ENCODE measurements around the gene LRBA. TPM values are rescaled to one million over a fixed set of nuclear protein-coding genes. Genes with fewer than 3 reads are reported as not detected.
A peak's percentile ranks its signal among the peaks of the same experiment; 100 is the strongest.

LRBA gene
- total and polyA plus RNA-seq, 5 donors from 2014 or later = 23.0 to 95.3 (median 25.4) TPM

DNA sequence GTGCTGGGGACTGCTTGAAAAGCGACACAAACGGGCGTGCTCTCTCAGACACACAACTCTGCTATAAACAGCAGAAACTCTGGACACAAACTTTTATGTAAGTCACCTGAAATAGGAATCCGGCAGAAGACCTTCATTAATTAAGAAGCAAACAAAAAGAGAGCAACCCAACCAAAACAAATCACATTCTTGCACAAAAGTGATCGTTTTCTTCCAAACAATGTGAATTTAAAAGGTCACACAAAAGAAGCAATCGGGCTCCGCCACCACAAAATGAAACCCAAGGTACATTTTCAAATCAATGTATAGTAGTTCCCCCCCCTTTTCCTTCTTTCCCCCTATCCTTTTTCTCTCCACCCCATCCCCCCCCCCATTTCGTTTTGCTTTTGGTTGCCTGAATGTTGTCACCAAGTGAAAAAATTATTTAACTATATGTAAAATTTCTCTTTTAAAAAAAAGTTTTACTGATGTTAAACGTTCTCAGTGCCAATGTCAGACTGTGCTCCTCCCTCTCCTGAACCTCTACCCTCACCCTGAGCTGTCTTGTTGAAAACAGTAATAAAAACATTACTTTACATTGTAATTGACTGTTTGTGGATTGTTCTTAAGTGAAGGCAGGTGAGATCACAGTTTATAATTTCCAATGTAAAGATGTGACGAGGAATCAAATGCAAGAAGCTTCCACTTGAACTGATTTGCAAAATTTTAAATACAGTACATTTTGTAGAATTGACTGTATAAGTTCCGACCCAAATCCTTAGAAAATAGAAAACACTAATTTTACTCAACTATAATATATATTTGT, 430.8 kb downstream of the LRBA start:
- no peak for DNase-seq
- H3K4me1 Mint-ChIP-seq = peaks cover 0 to 4% (median under 1%) of the 10 kb centered on the region in 4 donors
- H3K27ac Mint-ChIP-seq = no peak overlapping the region
- Histone ChIP-seq H3K4me3 (ENCODE audit: low read depth, low read length) (no peak overlapping the region), H3K36me3 (ENCODE audit: control insufficient read depth, insufficient read depth, low read length) (peaks cover 59% of the 10 kb centered on the region), H3K4me1 (ENCODE audit: control insufficient read depth, insufficient read depth, low read length, poor library complexity, severe bottlenecking) (no peaks in the 10 kb centered on the region), H3K9me3 (ENCODE audit: control insufficient read depth in 2 of 2, low read length in 2 of 2) (no peaks in the 10 kb centered on the region), H3K27me3 (ENCODE audit: control insufficient read depth, insufficient read depth, low read length) (no peaks in the 10 kb centered on the region), H3K27ac (ENCODE audit: insufficient read depth, low read length, poor library complexity, severe bottlenecking) (no peak overlapping the region)
- no peaks in the 10 kb centered on the region for H3K27me3 Mint-ChIP-seq
- H3K4me3 Mint-ChIP-seq = no peak overlapping the region
- peaks cover 49% of the 10 kb centered on the region for H3K36me3 Mint-ChIP-seq
- no peaks in the 10 kb centered on the region for H3K9me3 Mint-ChIP-seq
- no peak for ATAC-seq (ENCODE audit: low read depth in 2 of 2)

DNA sequence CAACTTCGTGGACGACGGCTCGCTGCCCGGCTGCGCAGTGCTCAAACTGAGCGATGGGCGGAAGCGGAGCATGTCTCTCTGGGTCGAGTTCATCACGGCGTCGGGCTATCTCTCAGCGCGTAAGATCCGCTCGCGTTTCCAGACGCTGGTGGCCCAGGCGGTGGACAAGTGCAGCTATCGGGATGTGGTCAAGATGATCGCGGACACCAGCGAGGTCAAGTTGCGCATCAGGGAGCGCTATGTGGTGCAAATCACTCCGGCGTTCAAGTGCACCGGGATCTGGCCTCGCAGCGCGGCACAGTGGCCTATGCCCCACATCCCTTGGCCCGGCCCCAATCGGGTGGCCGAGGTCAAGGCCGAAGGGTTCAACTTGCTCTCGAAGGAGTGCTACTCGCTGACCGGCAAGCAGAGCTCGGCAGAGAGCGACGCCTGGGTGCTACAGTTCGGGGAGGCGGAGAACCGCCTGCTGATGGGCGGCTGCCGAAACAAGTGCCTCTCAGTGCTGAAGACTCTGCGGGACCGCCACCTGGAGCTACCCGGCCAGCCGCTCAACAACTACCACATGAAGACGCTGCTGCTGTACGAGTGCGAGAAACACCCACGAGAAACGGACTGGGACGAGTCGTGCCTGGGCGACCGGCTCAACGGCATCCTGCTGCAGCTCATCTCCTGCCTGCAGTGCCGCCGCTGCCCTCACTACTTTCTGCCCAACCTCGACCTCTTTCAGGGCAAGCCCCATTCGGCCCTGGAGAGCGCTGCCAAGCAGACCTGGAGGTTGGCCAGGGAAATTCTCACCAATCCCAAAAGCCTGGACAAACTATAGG, 431.6 kb downstream of the LRBA start:
- Mint-ChIP-seq H3K27ac (no peak overlapping the region), H3K4me1 (peaks cover 0 to 9% (median 4%) of the 10 kb centered on the region in 4 donors), H3K9me3 (peaks cover 0 to 2% (median 0%) of the 10 kb centered on the region in 7 donors), H3K4me3 (no peak overlapping the region), H3K36me3 (peaks cover 57% of the 10 kb centered on the region), H3K27me3 (no peaks in the 10 kb centered on the region)
- Histone ChIP-seq H3K36me3 (ENCODE audit: control insufficient read depth, insufficient read depth, low read length) (peaks cover 52% of the 10 kb centered on the region), H3K27ac (ENCODE audit: insufficient read depth, low read length, poor library complexity, severe bottlenecking) (no peak overlapping the region), H3K4me1 (ENCODE audit: control insufficient read depth, insufficient read depth, low read length, poor library complexity, severe bottlenecking) (no peaks in the 10 kb centered on the region), H3K9me3 (ENCODE audit: control insufficient read depth in 2 of 2, low read length in 2 of 2) (no peaks in the 10 kb centered on the region), H3K4me3 (ENCODE audit: low read depth, low read length) (no peak overlapping the region), H3K27me3 (ENCODE audit: control insufficient read depth, insufficient read depth, low read length) (no peaks in the 10 kb centered on the region)
- ATAC-seq (ENCODE audit: low read depth in 2 of 2) (no peak), DNase-seq (no peak)

DNA sequence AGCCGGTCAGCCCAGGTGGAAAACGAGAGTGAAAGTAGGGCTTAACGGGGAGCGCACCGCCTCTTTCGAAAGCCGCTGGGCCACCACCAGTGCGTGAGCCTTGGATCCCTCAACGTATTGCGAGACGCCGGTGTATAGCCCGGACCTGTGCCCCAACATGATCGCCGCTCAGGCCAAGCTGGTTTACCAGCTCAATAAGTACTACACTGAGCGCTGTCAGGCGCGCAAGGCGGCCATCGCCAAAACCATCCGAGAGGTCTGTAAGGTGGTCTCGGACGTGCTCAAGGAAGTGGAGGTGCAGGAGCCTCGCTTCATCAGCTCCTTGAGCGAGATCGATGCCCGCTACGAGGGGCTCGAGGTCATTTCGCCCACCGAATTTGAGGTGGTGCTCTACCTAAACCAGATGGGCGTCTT, 432.2 kb downstream of the LRBA start:
- Mint-ChIP-seq H3K4me1 (peaks cover 0 to 9% (median 4%) of the 10 kb centered on the region in 4 donors), H3K9me3 (peaks cover 0 to 2% (median 0%) of the 10 kb centered on the region in 7 donors), H3K27me3 (no peaks in the 10 kb centered on the region), H3K36me3 (peaks cover 52% of the 10 kb centered on the region), H3K4me3 (no peak overlapping the region), H3K27ac (no peak overlapping the region)
- ATAC-seq (ENCODE audit: low read depth in 2 of 2) (no peak), DNase-seq (no peak)
- peaks cover 47% of the 10 kb centered on the region for H3K36me3 ChIP-seq (ENCODE audit: control insufficient read depth, insufficient read depth, low read length)
- H3K9me3 ChIP-seq (ENCODE audit: control insufficient read depth in 2 of 2, low read length in 2 of 2) = no peaks in the 10 kb centered on the region
- H3K27ac ChIP-seq (ENCODE audit: insufficient read depth, low read length, poor library complexity, severe bottlenecking) = no peak overlapping the region
- no peaks in the 10 kb centered on the region for H3K27me3 ChIP-seq (ENCODE audit: control insufficient read depth, insufficient read depth, low read length)
- H3K4me1 ChIP-seq (ENCODE audit: control insufficient read depth, insufficient read depth, low read length, poor library complexity, severe bottlenecking) = no peaks in the 10 kb centered on the region
- no peak overlapping the region for H3K4me3 ChIP-seq (ENCODE audit: low read depth, low read length)

DNA sequence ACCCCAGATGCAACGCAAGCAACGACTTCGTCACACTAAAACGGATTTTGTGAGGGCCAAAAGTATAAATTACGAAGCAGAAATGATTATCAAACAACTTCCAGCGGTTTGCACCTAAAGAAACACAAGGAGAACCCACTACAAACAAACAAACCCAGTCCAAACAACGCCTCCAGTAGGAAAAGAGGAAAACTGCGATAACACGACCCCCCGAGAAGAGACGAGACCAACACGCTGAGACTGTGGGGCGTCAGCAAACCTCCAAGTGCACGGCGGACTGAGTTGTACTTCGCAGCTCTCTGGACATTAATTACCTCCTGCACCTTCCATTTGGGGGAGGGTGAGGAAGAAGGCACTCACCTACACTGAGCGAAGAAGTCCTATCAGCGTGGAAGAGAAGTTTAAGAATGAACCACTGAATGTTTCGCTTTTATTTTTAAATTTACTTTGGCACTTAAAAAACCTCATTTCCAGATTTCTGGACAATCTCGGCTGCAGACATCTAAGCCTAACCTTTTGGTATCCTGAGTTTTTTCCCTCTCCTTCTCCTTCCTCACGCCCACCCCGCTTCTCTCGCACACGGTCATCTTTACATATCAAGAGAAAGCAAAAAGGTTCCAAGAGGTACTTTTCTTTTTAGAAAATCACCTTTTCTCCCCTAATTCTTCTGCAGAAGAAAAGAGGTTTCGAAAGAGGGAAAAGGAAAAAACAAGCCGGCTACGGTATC, 432.8 kb downstream of the LRBA start, which contains the start of gene MAB21L2:
Gene MAB21L2, plus strand, starts transcription at position 6 of the 727 bp plus-strand sequence. CDS start 879 bp downstream, outside the sequence.
- peaks cover 0 to 2% (median 0%) of the 10 kb centered on the region in 7 donors for H3K9me3 Mint-ChIP-seq
- no peak within 1 kb of the TSS for H3K27ac Mint-ChIP-seq

DNA sequence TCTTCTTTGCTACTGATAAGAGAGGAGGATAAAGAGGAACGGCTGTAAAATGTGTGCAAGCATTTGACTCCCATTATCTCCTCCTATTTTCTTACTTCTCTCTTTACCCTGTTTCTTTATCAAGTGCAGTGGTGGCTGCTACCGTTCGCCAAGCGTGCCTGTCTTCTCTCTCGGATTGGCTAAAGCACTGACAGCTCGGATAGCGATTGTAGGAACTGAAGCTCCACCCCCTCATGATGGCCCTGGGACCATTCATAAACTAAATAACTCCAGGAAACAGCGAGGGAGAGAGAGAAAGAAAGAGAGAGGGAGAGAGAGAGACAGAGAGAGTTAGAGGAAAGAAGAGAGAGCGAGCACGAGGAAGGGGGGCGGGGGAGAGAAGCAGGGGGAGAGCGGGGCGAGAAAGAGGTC, 433.4 kb downstream of the LRBA start:
- H3K27ac Mint-ChIP-seq = no peak overlapping the region

More for the DNA sequence above, 432.8 kb downstream of the LRBA start, which contains the start of gene MAB21L2:
- Mint-ChIP-seq H3K27me3 (no peaks in the 10 kb centered on the region), H3K36me3 (peaks cover 50% of the 10 kb centered on the region), H3K4me1 (peaks cover 0 to 9% (median 3%) of the 10 kb centered on the region in 4 donors), H3K4me3 (peak within 1 kb of the TSS in 1 of 4 donors; percentile 51)
- H3K36me3 ChIP-seq (ENCODE audit: control insufficient read depth, insufficient read depth, low read length) = peaks cover 42% of the 10 kb centered on the region
- no peaks in the 10 kb centered on the region for H3K27me3 ChIP-seq (ENCODE audit: control insufficient read depth, insufficient read depth, low read length)
- DNase-seq (no peak), ATAC-seq (ENCODE audit: low read depth in 2 of 2) (no peak)
- H3K9me3 ChIP-seq (ENCODE audit: control insufficient read depth in 2 of 2, low read length in 2 of 2) = no peaks in the 10 kb centered on the region
- H3K27ac ChIP-seq (ENCODE audit: insufficient read depth, low read length, poor library complexity, severe bottlenecking) = no peak within 1 kb of the TSS
- no peak within 1 kb of the TSS for H3K4me3 ChIP-seq (ENCODE audit: low read depth, low read length)
- no peaks in the 10 kb centered on the region for H3K4me1 ChIP-seq (ENCODE audit: control insufficient read depth, insufficient read depth, low read length, poor library complexity, severe bottlenecking)

DNA sequence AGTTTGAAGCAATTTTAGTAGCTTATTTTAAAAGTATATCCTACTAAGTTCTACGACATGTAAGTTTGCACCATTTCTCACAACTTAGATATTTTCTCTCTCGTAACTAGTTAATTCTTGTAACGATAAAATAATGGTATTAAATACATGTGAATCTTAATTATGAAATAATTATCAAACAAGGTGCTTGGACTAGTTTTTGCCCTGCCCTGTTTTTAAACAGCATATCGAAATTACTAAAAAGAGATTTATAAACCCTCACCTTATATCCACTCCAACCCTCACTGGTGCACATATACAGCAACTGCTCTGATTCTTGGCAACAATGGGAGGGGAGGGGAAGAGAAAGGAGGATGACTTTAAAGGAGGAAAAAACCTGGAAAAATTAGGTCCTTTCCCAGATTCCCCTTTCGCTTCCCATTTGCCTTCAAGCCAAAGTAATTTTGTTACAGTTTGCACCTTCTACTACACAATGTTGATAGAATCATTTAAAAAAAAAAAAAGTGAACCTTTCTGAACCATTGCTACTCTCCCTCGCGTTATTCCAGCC, 434.0 kb downstream of the LRBA start:
- H3K27ac ChIP-seq (ENCODE audit: insufficient read depth, low read length, poor library complexity, severe bottlenecking) = no peak overlapping the region
- ATAC-seq (ENCODE audit: low read depth in 2 of 2) (no peak), DNase-seq (no peak)
- H3K4me3 Mint-ChIP-seq = peak overlapping the region in 1 of 4 donors; percentile 51
- peaks cover 0 to 2% (median 0%) of the 10 kb centered on the region in 7 donors for H3K9me3 Mint-ChIP-seq
- no peaks in the 10 kb centered on the region for H3K9me3 ChIP-seq (ENCODE audit: control insufficient read depth in 2 of 2, low read length in 2 of 2)
- H3K27me3 Mint-ChIP-seq = no peaks in the 10 kb centered on the region
- peaks cover 38% of the 10 kb centered on the region for H3K36me3 ChIP-seq (ENCODE audit: control insufficient read depth, insufficient read depth, low read length)
- H3K27me3 ChIP-seq (ENCODE audit: control insufficient read depth, insufficient read depth, low read length) = no peaks in the 10 kb centered on the region
- no peak overlapping the region for H3K4me3 ChIP-seq (ENCODE audit: low read depth, low read length)
- H3K27ac Mint-ChIP-seq = no peak overlapping the region
- peaks cover 45% of the 10 kb centered on the region for H3K36me3 Mint-ChIP-seq
- H3K4me1 Mint-ChIP-seq = peaks cover 0 to 9% (median 2%) of the 10 kb centered on the region in 4 donors
- no peaks in the 10 kb centered on the region for H3K4me1 ChIP-seq (ENCODE audit: control insufficient read depth, insufficient read depth, low read length, poor library complexity, severe bottlenecking)

More for the DNA sequence above, 433.4 kb downstream of the LRBA start:
- H3K27ac ChIP-seq (ENCODE audit: insufficient read depth, low read length, poor library complexity, severe bottlenecking) = no peak overlapping the region
- H3K4me1 ChIP-seq (ENCODE audit: control insufficient read depth, insufficient read depth, low read length, poor library complexity, severe bottlenecking) = no peaks in the 10 kb centered on the region
- Mint-ChIP-seq H3K9me3 (peaks cover 0 to 2% (median 0%) of the 10 kb centered on the region in 7 donors), H3K4me1 (peaks cover 0 to 9% (median 3%) of the 10 kb centered on the region in 4 donors), H3K4me3 (peak overlapping the region in 1 of 4 donors; percentile 51), H3K36me3 (peaks cover 50% of the 10 kb centered on the region), H3K27me3 (no peaks in the 10 kb centered on the region)
- H3K9me3 ChIP-seq (ENCODE audit: control insufficient read depth in 2 of 2, low read length in 2 of 2) = no peaks in the 10 kb centered on the region
- H3K4me3 ChIP-seq (ENCODE audit: low read depth, low read length) = no peak overlapping the region
- peaks cover 38% of the 10 kb centered on the region for H3K36me3 ChIP-seq (ENCODE audit: control insufficient read depth, insufficient read depth, low read length)
- no peak for DNase-seq
- no peak for ATAC-seq (ENCODE audit: low read depth in 2 of 2)
- no peaks in the 10 kb centered on the region for H3K27me3 ChIP-seq (ENCODE audit: control insufficient read depth, insufficient read depth, low read length)

DNA sequence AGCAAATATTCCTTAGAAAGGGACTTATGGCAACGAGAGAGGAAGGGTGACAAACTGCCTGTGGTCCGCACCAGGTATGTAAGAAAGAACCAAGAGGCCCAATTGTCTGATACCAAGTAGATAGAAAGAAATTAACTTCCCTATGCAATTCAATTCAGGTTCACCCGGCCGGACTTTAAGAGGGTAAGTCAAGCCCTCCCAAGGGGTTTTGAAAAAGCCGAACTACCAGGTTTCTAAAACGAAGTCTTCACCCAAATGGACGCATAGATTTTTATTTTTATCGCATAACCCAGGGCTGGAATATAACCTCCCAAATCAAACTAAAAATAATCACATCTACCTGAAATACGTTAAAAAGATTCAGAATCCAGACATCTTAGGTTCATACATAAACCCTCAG, 434.8 kb downstream of the LRBA start:
- DNase-seq = no peak
- Mint-ChIP-seq H3K9me3 (peaks cover 0 to 2% (median 0%) of the 10 kb centered on the region in 7 donors), H3K27me3 (no peaks in the 10 kb centered on the region), H3K36me3 (peaks cover 44% of the 10 kb centered on the region), H3K4me1 (peaks cover 0 to 9% (median 4%) of the 10 kb centered on the region in 4 donors), H3K4me3 (no peak overlapping the region), H3K27ac (no peak overlapping the region)
- Histone ChIP-seq H3K9me3 (ENCODE audit: control insufficient read depth in 2 of 2, low read length in 2 of 2) (no peaks in the 10 kb centered on the region), H3K27me3 (ENCODE audit: control insufficient read depth, insufficient read depth, low read length) (no peaks in the 10 kb centered on the region), H3K4me3 (ENCODE audit: low read depth, low read length) (no peak overlapping the region), H3K27ac (ENCODE audit: insufficient read depth, low read length, poor library complexity, severe bottlenecking) (no peak overlapping the region), H3K4me1 (ENCODE audit: control insufficient read depth, insufficient read depth, low read length, poor library complexity, severe bottlenecking) (no peaks in the 10 kb centered on the region), H3K36me3 (ENCODE audit: control insufficient read depth, insufficient read depth, low read length) (peaks cover 34% of the 10 kb centered on the region)
- ATAC-seq (ENCODE audit: low read depth in 2 of 2) = no peak

All from CD4-positive, CD25-positive, alpha-beta regulatory T cell (primary cell).